ENCODE data around the gene TNFAIP2.
A peak's percentile ranks its signal among the peaks of the same experiment; 100 is the strongest.
"Not testable (repeated sequence)": the region's sequence is repeated elsewhere in the genome, so short reads cannot be mapped to it uniquely, and the experiment has no call there.

TNFAIP2 gene

DNA sequence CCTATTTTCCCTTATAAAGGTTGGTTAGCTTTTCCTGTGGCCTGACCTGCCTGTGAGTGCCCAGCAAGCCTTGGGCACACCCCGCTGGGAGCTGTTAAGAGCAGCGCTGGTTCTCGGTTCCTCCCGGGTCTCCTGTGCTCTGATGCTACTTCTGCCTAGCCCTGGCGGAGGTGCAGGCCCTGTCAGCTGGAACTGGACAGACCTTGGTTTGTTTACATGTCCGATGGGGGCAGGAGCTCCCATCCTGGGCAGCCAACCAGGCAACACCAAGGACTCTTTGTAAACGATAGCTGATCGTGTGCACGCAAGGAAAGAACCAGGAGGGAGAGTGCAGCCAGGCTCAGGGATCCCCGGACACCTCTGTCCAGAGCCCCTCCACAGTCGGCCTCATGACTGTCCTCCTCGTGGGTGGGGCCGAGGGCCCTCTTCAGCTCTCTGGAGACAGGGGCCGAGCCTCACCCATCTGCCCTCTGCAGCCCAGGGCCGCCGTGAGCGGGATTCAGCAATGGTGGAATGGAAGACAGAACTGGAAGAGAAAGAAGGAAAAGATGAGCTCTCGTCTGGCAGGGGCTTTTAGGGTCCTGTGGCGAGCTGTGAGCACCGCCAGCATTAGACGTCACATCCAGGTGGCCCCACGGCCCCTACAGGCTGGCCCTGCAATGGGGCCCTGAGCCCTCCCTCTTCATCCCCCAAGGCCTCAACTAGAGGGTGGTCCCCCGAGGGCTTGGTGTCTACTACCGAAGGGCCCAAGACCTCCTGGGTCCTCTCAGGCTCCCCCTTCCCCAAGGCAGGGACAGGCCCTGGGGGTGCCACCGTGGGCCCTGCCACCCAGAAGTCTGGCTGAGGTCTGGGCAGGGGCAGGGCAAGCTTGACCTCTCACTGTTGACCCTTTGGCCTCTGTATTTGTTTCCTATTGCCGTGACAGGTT is 12.3 kb downstream of the TNFAIP2 start:
- DNase-seq: no peak

- no peak for DNase-seq
Measured at GRCh38 chr14:103136388-103137271, 13.4 kb downstream of the TNFAIP2 start.

GRCh38 chr14:103137689-103138300 is 14.5 kb downstream of the TNFAIP2 start:
- no peak for DNase-seq

DNA sequence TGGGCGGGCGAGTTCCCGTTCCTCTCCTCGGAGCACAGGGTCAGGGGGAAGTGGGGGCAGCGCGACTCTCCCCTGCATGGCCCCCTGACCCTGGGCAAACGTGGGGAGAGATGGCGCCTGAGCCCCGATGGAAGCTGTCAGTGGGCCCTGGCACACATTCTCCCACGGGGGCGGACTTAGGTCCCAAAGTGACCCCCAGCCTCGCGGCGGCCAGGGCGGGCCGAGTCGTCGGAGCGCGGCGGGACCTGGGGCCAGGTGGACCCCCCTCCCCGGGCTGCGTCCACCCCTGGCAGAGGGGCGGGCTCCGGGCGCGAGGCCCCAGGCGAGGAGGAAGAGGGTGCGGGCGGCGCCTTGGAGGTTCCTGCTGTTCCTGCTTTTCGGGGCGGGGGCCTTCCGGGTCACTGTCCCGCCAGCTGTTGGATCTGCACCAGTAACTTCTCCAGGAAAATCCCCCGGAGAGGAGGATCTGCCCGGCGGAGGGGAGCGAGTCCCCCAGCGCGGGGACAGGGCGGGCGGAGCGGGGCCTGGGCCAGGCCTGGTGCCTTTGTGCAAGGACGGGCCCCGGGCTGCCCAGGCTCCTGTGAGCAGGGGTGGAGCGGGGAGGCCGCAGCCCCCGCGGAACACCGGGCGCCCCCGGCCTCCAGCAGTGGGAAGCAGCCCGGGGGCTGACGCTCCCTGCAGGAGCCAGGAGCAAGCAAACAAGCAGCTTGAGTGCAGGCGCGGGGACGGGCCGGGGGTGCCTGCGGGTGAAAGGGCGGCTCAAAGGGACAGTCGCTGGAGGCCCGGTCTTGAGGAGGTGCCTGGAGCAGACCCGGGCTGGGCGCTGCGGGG is 15.3 kb downstream of the TNFAIP2 start:
- DNase-seq: no peak

- DNase-seq: no peak
Measured at GRCh38 chr14:103139132-103140025, 16.1 kb downstream of the TNFAIP2 start.

- DNase-seq: no peak
Measured at GRCh38 chr14:103140316-103141109, 17.3 kb downstream of the TNFAIP2 start.

DNA sequence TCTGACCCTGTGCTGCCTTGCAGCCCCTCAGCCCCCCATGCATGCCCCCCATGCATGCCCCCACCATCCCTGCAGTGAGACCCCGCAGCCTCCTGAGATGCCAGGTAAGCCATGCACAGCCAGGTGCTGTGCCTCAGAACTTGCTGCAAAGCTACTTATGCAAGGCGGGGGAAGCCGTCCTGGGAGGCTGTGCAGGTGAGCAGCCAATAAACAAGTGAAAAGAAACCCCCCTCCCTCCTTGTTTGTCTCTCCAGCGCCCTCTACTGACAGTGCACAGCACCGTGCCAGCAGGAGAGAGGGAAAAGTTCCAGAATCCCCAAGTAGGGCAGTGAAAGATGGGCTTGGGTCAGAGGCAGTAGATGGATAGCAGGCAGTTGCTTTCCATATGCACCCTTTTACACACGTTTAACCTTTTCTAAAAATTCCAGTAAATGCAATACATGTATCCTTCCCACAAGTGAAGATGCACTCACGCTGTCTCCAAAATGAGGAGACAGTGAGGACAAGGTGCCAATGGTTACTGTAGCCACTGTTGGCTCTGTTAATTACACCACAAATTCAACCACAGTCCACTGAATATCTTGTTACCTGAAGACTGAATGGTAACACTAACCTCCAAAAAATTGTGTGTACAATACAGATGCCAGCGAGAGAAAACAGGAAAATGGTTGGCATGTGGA is 18.0 kb downstream of the TNFAIP2 start:
- peak in 1 of 2 experiments; percentile 7 for DNase-seq

DNA sequence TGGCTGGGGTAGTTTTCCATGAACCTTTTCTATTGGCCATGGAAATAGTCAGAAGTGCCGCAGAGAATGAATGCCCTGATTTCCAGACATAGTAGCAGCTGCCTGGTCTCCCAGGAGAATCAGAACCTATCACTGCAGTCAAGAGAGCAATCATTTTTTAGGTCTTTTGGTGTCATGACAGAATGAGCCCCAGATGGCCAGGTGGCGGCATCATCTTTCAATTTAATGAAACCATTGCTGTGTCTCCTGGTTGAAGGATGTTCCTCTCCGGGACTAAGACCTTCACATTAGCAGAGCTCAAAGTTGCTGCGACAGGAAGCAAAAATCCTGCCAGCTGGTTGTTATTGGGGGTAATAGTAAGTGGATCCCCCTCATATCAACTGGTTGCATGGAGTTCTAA is 18.8 kb downstream of the TNFAIP2 start:
- DNase-seq: no peak

GRCh38 chr14:103142721-103143302 is 19.6 kb downstream of the TNFAIP2 start:
- DNase-seq: no peak

DNA sequence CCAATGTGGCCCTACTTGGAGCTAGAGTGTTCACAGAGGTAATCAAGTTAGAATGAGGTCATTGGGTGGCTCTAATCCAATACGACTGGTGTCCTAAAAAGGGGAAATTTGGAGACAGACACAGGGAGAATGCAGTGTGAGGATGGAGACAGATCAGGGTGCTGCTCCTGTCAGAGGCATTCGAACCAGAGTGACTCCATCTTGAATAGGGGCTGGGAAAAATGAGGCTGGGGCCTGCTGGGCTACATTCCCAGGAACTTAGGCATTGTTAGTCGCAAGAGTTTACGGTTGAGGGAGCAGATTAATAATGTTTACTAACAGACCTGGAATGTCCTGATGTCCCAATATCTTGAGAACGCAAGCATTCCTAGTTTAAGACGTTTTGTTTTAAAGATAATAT is 20.2 kb downstream of the TNFAIP2 start:
- DNase-seq: no peak

GRCh38 chr14:103144085-103144484 is 20.8 kb downstream of the TNFAIP2 start:
- DNase-seq: no peak

GRCh38 chr14:103146141-103146709 is 23.0 kb downstream of the TNFAIP2 start:
- DNase-seq: no peak

DNA sequence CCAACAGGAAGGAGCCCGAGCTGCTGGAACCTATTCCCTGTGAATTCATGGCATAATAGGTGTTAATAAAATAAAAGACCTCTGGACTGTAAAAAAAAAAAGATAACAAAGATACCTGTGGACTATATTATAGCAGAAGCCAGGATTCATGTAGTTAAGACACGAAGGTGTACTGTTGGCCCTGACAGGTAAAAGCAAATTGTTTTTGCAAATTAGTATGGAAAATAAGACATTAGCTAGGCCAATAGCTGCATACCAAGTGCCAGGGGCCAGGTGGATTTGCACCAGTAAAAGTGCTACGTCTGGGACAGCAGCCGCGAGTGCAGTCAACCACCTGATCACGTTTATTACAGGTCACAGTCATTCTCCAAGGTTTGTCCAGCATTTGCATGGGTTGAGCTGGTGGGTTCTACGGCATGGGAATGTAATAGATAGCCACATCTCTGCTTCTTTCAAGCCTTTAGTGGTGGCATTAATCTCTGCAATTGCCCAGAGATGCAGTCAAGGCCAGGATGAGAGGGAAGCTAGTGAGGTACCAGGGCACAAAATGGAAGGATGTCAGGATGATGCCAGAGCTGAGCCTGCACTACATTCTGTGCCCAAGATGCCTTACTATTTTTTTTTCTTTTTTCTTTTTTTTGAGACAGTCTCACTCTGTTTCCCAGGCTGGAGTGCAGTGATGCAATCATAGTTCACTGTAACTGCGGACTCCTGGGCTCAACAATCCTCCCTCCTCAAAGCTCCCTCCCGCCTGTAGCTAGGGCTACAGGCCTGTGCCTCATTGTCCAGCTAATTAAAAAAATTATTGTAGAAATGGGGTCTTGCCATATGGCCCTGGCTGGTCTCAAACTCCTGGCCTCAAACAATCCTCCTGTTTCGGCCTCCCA is 26.3 kb downstream of the TNFAIP2 start:
- no peak for DNase-seq

DNA sequence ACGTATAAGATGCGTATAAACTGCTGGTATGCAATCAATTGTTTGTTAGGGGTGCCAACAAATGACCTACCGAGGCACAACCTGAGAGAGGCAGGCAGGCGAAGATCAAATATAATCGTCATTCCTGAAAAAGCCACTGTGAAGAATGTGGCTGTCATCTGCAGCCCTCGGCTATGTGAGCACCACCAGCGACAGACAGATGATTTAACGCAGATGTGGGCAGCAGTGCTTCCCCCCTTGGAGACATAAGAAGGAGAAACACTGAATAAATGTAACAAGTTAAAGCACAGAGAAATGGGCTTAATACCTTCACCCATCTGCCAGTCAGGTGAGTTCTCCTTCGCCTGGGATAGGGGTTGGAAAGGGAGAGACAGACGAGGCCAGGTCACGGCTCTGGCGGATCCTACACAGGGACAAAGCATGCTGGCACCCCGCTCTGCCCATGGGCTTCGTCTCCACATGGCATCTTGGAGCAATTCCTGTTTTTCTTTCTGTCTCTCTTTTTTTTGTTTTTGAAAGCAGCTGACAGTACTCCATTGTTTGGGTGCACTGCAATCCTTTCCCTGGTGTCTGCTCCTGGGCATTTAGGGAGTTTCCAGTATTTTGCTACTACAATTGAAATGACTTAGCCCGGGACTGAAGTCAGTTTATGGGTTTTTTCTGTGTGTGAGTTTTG is 28.1 kb downstream of the TNFAIP2 start:
- DNase-seq: no peak

- no peak for DNase-seq
Measured at GRCh38 chr14:103155010-103155409, 31.7 kb downstream of the TNFAIP2 start.

- not testable (repeated sequence) for DNase-seq
Measured at GRCh38 chr14:103155416-103155815, 32.2 kb downstream of the TNFAIP2 start.

DNA sequence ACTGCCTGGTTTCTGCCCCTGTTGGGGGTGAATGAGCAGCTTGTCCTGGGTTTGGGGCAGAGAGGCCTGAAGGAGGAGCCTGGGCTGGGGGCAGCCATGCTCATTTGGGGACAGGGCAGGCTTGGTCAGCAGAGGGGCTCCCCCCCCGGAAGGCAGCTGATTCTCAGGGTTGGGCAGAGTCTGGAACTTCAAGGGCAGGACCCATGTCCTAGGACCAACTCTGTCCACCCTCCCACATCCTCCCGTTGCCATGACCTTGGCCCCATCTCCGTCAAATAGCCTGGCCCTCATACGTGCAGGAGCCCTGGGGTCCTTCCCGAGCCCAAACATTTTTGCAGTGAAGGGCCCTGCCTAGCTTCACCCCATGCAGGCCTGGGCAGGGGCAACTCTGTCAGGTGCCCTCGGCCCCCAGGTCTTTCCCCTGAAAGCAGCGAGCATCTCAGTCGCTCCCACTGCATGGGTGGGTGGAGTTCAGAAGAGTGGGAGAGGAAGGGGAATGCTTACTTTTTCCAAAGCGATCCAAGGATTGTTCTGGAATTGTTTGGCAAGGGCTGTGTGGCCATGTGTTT is 32.6 kb downstream of the TNFAIP2 start:
- no peak for DNase-seq

All from NCI-H1930 (cell line).